Activated CD8-positive, alpha-beta memory T cell treated with anti-CD3 and anti-CD28 coated beads, Interleukin-2, amount 50 U/mL, for 4 hours (primary cell): ENCODE results near the gene ANAPC7.
"Not testable (repeated sequence)": the region's sequence is repeated elsewhere in the genome, so short reads cannot be mapped to it uniquely, and the experiment has no call there.

Source experiments
- DNase-seq: peaks from one replicate; pipeline ENCODE4 v3.0.0-alpha.2; 2020

The ANAPC7 gene

GRCh38 chr12:110347767-110348166 lies 55.7 kb downstream of the ANAPC7 start:
- no peak for DNase-seq

GRCh38 chr12:110345963-110346362 lies 57.5 kb downstream of the ANAPC7 start:
- DNase-seq = no peak

- DNase-seq = no peak
These were observed 58.3 kb downstream of the ANAPC7 start for GRCh38 chr12:110345176-110345661.

- DNase-seq = no peak
These were observed 58.9 kb downstream of the ANAPC7 start for GRCh38 chr12:110344657-110345056.

GRCh38 chr12:110343736-110344555 lies 59.6 kb downstream of the ANAPC7 start:
- DNase-seq = no peak

- DNase-seq = no peak
These were observed 60.4 kb downstream of the ANAPC7 start for GRCh38 chr12:110343114-110343513.

- no peak for DNase-seq
These were observed 61.4 kb downstream of the ANAPC7 start for GRCh38 chr12:110342157-110342556.

- no peak for DNase-seq
These were observed 62.8 kb downstream of the ANAPC7 start for GRCh38 chr12:110340706-110341105.

GRCh38 chr12:110340261-110340660 lies 63.2 kb downstream of the ANAPC7 start:
- not testable (repeated sequence) for DNase-seq

- no peak for DNase-seq
These were observed 64.1 kb downstream of the ANAPC7 start for GRCh38 chr12:110339184-110339952.

GRCh38 chr12:110338754-110339153 lies 64.8 kb downstream of the ANAPC7 start:
- no peak for DNase-seq

- DNase-seq = no peak
These were observed 65.4 kb downstream of the ANAPC7 start for GRCh38 chr12:110337912-110338710.

- DNase-seq = no peak
These were observed 67.9 kb downstream of the ANAPC7 start for GRCh38 chr12:110335481-110336045.

GRCh38 chr12:110333201-110333600 lies 70.3 kb downstream of the ANAPC7 start:
- DNase-seq = no peak

GRCh38 chr12:110330544-110330943 lies 73.0 kb downstream of the ANAPC7 start:
- DNase-seq = no peak

- no peak for DNase-seq
These were observed 73.4 kb downstream of the ANAPC7 start for GRCh38 chr12:110330124-110330523.

GRCh38 chr12:110329710-110330109 lies 73.8 kb downstream of the ANAPC7 start:
- no peak for DNase-seq
